GM18499 (cell line): ENCODE measurements around the gene KYAT1.
"Not testable (repeated sequence)": the region's sequence is repeated elsewhere in the genome, so short reads cannot be mapped to it uniquely, and the experiment has no call there.

ENCODE experiments used
- ATAC-seq: cut with Tn5 transposase; IDR thresholded peaks from one replicate; pipeline ENCODE4 v1.9.1; 2021; ENCODE audit warnings: moderate number of reproducible peaks; ENCODE audit not compliant: insufficient read depth, unreplicated experiment

The KYAT1 gene

GRCh38 chr9:128845186-128845931 lies 36.4 kb downstream of the KYAT1 start:
- ATAC-seq, result no peak

- ATAC-seq, result not testable (repeated sequence)
These were observed 38.6 kb downstream of the KYAT1 start for GRCh38 chr9:128843171-128843570.

- no peak for ATAC-seq
These were observed 39.9 kb downstream of the KYAT1 start for GRCh38 chr9:128841694-128842492.

GRCh38 chr9:128840524-128840923 lies 41.2 kb downstream of the KYAT1 start:
- no peak for ATAC-seq

GRCh38 chr9:128838338-128838737 lies 43.4 kb downstream of the KYAT1 start:
- no peak for ATAC-seq

GRCh38 chr9:128836509-128837145 lies 45.1 kb downstream of the KYAT1 start:
- ATAC-seq, result no peak

- ATAC-seq, result no peak
These were observed 46.2 kb downstream of the KYAT1 start for GRCh38 chr9:128835246-128836210.

- no peak for ATAC-seq
These were observed 48.1 kb downstream of the KYAT1 start for GRCh38 chr9:128833696-128834095.

- ATAC-seq, result peak; percentile 68
These were observed 52.1 kb downstream of the KYAT1 start, which contains the start of gene SPOUT1 for GRCh38 chr9:128829477-128830251. SPOUT1 (minus strand) TSS chr9:128829794; CDS start chr9:128829780, 14 bp downstream.

- ATAC-seq, result no peak
These were observed 52.9 kb downstream of the KYAT1 start for GRCh38 chr9:128828719-128829452.

GRCh38 chr9:128828267-128828666 lies 53.5 kb downstream of the KYAT1 start:
- no peak for ATAC-seq

- ATAC-seq, result no peak
These were observed 55.6 kb downstream of the KYAT1 start for GRCh38 chr9:128825923-128826700.

GRCh38 chr9:128824911-128825310 lies 56.8 kb downstream of the KYAT1 start:
- ATAC-seq, result no peak

- ATAC-seq, result no peak
These were observed 57.8 kb downstream of the KYAT1 start for GRCh38 chr9:128823903-128824406.

GRCh38 chr9:128823362-128823902 lies 58.3 kb downstream of the KYAT1 start:
- ATAC-seq, result no peak

- ATAC-seq, result no peak
These were observed 59.2 kb downstream of the KYAT1 start for GRCh38 chr9:128822407-128823042.
